Testis (tissue), 2 donors: ENCODE results near the gene PVALEF.

Experiments
- CTCF ChIP-seq, 3 experiments: fragments of 450-650 bp in 2 of 3; fragments of 200-600 bp in 1 of 3; sonication (generic) in 1 of 3; IDR thresholded peaks; one replicate each; pipeline ENCODE4 v1.5.1; 2016 to 2019; ENCODE audit warnings: antibody characterized with exemption in 3 of 3, mild to moderate bottlenecking in 2 of 3, moderate library complexity in 1 of 3
- POLR2A ChIP-seq: fragments of 450-650 bp; IDR thresholded peaks from one replicate; pipeline ENCODE4 v1.6.1; 2017; ENCODE audit warnings: antibody characterized with exemption, mild to moderate bottlenecking, moderate library complexity

- TF ChIP-seq CTCF (IDR thresholded peaks at IDR 0.05) (no peak), POLR2A (no peak)
These were observed 11.9 kb upstream of the PVALEF start for GRCh38 chr17:81153340-81153803.
